HepG2 (cell line): ENCODE measurements around the gene SLC5A12. TPM values are rescaled to one million over a fixed set of nuclear protein-coding genes. Genes with fewer than 3 reads are reported as not detected.

Source experiments
- ATAC-seq: fragments of 200-7000 bp; cut with Tn5 transposase; 3 replicates; pipeline ENCODE4 v1.9.1; 2020; ENCODE audit warnings: mild to moderate bottlenecking, moderate library complexity
- BruUV-seq: library from RNA; stranded (reverse); fragments of 400-500 nt; replicated peaks from 2 replicates; lab custom pipeline; 2021; lab: Mats Ljungman, UMichigan
- CTCF ChIA-PET: fragments of 300-600 bp; formaldehyde crosslinking; extraction: SDS; loops from one replicate; lab custom pipeline; 2021; ENCODE audit warnings: low total read pairs, inconsistent platforms, low intra/inter-chr PET ratio; lab: Yijun Ruan, JAX
- POLR2A ChIA-PET: fragments of 350-600 bp; sonication (Branson Sonifier 250); formaldehyde crosslinking; loops from one replicate; lab custom pipeline; 2020; ENCODE audit warnings: antibody characterized with exemption, inconsistent platforms; lab: Yijun Ruan, JAX
- DNase-seq: peaks from one replicate; pipeline ENCODE4 v3.0.0-alpha.2; 2015; ENCODE audit warnings: low spot score
- FAIRE-seq: peaks from 3 replicates; lab custom pipeline; 2011; peaks lifted over from hg19 to GRCh38; lab: Jason Lieb, UNC
- H2AFZ ChIP-seq: one replicate; pipeline ENCODE4 v1.6.1; 2011; ENCODE audit warnings: low read length, inconsistent platforms
- H3K27ac ChIP-seq: fragments of 300-600 bp; 3 replicates; pipeline ENCODE4 v1.8.0; 2011; ENCODE audit warnings: mixed run types, mild to moderate bottlenecking, mixed read lengths, low read length, inconsistent platforms; ENCODE audit not compliant: insufficient read depth; ENCODE audit errors: extremely low read length
- H3K27me3 ChIP-seq, 2 experiments: fragments of 200-600 bp in 1 of 2; 2 replicates in 1 of 2; 3 replicates in 1 of 2; pipeline versions ENCODE4 v1.6.0 to v1.8.0; 2011; ENCODE audit warnings: low read length in 2 of 2, mild to moderate bottlenecking in 2 of 2, moderate library complexity in 2 of 2, inconsistent platforms in 1 of 2; ENCODE audit not compliant: insufficient read depth in 2 of 2, control insufficient read depth in 1 of 2
- H3K36me3 ChIP-seq, 2 experiments: fragments of 200-600 bp in 1 of 2; replicated peaks in 1 of 2; 2 replicates in 1 of 2; 3 replicates in 1 of 2; pipeline versions ENCODE4 v1.5.1 to v1.8.0; 2011; ENCODE audit warnings: low read length in 2 of 2, inconsistent platforms in 1 of 2; ENCODE audit not compliant: insufficient read depth in 2 of 2, control insufficient read depth in 1 of 2
- H3K4me1 ChIP-seq: 2 replicates; pipeline ENCODE4 v1.5.1; 2012; ENCODE audit warnings: low read length, inconsistent platforms; ENCODE audit not compliant: insufficient read depth
- H3K4me2 ChIP-seq: 2 replicates; pipeline ENCODE4 v1.6.0; 2011; ENCODE audit warnings: low read depth, low read length, inconsistent platforms
- H3K4me3 ChIP-seq, 3 experiments: fragments of 200-600 bp in 1 of 3; sonication (generic), shearing (Covaris generic) in 1 of 3; replicated peaks in 1 of 3; 2 replicates each; pipeline ENCODE4 v1.5.1; 2011 to 2016; ENCODE audit warnings: low read length in 3 of 3, inconsistent platforms in 2 of 3, low read depth in 2 of 3, mild to moderate bottlenecking in 2 of 3, control low read depth in 1 of 3, mixed read lengths in 1 of 3; ENCODE audit not compliant: insufficient read depth in 1 of 3
- H3K79me2 ChIP-seq: one replicate; pipeline ENCODE4 v1.6.1; 2011; ENCODE audit warnings: low read length, inconsistent platforms; ENCODE audit not compliant: insufficient read depth
- H3K9ac ChIP-seq: 2 replicates; pipeline ENCODE4 v1.6.0; 2011; ENCODE audit warnings: mild to moderate bottlenecking, low read depth, low read length, inconsistent platforms; ENCODE audit not compliant: insufficient read depth
- H3K9me3 ChIP-seq: 2 replicates; pipeline ENCODE4 v1.5.1; 2012; ENCODE audit warnings: mild to moderate bottlenecking, low read length
- H4K20me1 ChIP-seq: 2 replicates; pipeline ENCODE4 v1.6.0; 2011; ENCODE audit warnings: inconsistent platforms, mild to moderate bottlenecking, low read length, moderate library complexity; ENCODE audit not compliant: insufficient read depth
- ATF5 ChIP-seq: sonication (generic); formaldehyde crosslinking; IDR thresholded peaks from 2 replicates; pipeline ENCODE4 v1.4.0; 2020; ENCODE audit warnings: mild to moderate bottlenecking, low read depth, missing genetic modification reagents
- CC2D1A ChIP-seq: sonication (generic); formaldehyde crosslinking; IDR thresholded peaks from 2 replicates; pipeline ENCODE4 v1.8.1; 2023; ENCODE audit warnings: mild to moderate bottlenecking, missing genetic modification reagents
- CEBPB ChIP-seq: IDR thresholded peaks from 2 replicates; pipeline ENCODE4 v1.6.1; 2011; ENCODE audit warnings: low read depth, low read length, improper control_type of control experiment, borderline replicate concordance
- GATA4 ChIP-seq: sonication (generic); IDR thresholded peaks from 2 replicates; pipeline ENCODE4 v1.6.1; 2016; ENCODE audit warnings: antibody characterized with exemption, low read depth, borderline replicate concordance
- HNF4G ChIP-seq, 2 experiments: sonication (generic) in 1 of 2; formaldehyde crosslinking in 1 of 2; IDR thresholded peaks; 2 replicates each; pipeline versions ENCODE4 v1.4.0 to v1.6.1; 2011 to 2020; ENCODE audit warnings: borderline replicate concordance in 2 of 2, low read depth in 2 of 2, mild to moderate bottlenecking in 2 of 2, low read length in 1 of 2, missing genetic modification reagents in 1 of 2, moderate library complexity in 1 of 2
- HNRNPK ChIP-seq: fragments of 200-400 bp; formaldehyde crosslinking; IDR thresholded peaks from 2 replicates; pipeline ENCODE4 v1.6.1; 2018; ENCODE audit warnings: low read length, low read depth, moderate library complexity, mild to moderate bottlenecking; ENCODE audit not compliant: poor library complexity, severe bottlenecking
- ZFP90 ChIP-seq: sonication (generic); formaldehyde crosslinking; IDR thresholded peaks from 2 replicates; pipeline ENCODE4 v1.8.0; 2022; ENCODE audit warnings: missing genetic modification reagents, mild to moderate bottlenecking, inconsistent platforms, borderline replicate concordance
- ZNF143 ChIP-seq: sonication (generic); formaldehyde crosslinking; IDR thresholded peaks from 2 replicates; pipeline ENCODE4 v1.4.0; 2020; ENCODE audit warnings: missing genetic modification reagents
- ZNF619 ChIP-seq: sonication (generic); formaldehyde crosslinking; IDR thresholded peaks from 2 replicates; pipeline ENCODE4 v1.4.0; 2020; ENCODE audit warnings: mild to moderate bottlenecking, missing genetic modification reagents
- ZNF724P ChIP-seq: sonication (generic); formaldehyde crosslinking; IDR thresholded peaks from 2 replicates; pipeline ENCODE4 v1.8.0; 2022; ENCODE audit warnings: missing genetic modification reagents, borderline replicate concordance
- ZNF773 ChIP-seq: sonication (generic); formaldehyde crosslinking; IDR thresholded peaks from 2 replicates; pipeline ENCODE4 v1.4.0; 2020; ENCODE audit warnings: missing genetic modification reagents, borderline replicate concordance
- ZNF839 ChIP-seq: sonication (generic); formaldehyde crosslinking; IDR thresholded peaks from 2 replicates; pipeline ENCODE4 v1.4.0; 2020; ENCODE audit warnings: missing genetic modification reagents, mild to moderate bottlenecking, borderline replicate concordance
- WGBS: methylation state at CpG from one replicate; pipeline ENCODE4 v1.1.6; 2017; ENCODE audit warnings: low lambda C conversion rate; 5-methylcytosine and 5-hydroxymethylcytosine counted together
- in situ Hi-C: cut with HindIII; loops from 2 replicates; pipeline ENCODE4 v1.10.0; 2017; ENCODE audit warnings: low pct_unique_long_range_greater_than_20kb; ENCODE audit not compliant: extremely low pct_ligation_motif_present
- intact Hi-C: fragments of 100-400 bp; cut with micrococcal nuclease; formaldehyde crosslinking; loops from one replicate; pipeline ENCODE4 v1.10.0; 2022; ENCODE audit not compliant: unreplicated experiment
- polyA plus RNA-seq, 8 experiments: library from polyadenylated mRNA; depleted of rRNA in 3 of 8; stranded (reverse) in 7 of 8; unstranded in 1 of 8; fragments of >200 nt; fragmentation: Illumina TruSeq in 4 of 8; extraction: Trizol in 4 of 8; gene quantifications; 2 replicates each; pipeline versions ENCODE4 v1.2.1 to v1.2.3, GENCODE V29; 2011 to 2016; ENCODE audit warnings: low read depth in 4 of 8, missing spikeins in 1 of 8, mixed read lengths in 1 of 8; ENCODE audit not compliant: insufficient read depth in 1 of 8
- total RNA-seq, 5 experiments: library from RNA; depleted of rRNA; stranded (reverse); fragments of >200 nt; fragmentation: Illumina TruSeq; extraction: Trizol; gene quantifications; 2 replicates each; pipeline ENCODE4 v1.2.3, GENCODE V29; 2016; ENCODE audit warnings: low read depth in 1 of 5

SLC5A12 gene
- total and polyA plus RNA-seq, 2 of the 13 experiments (the other 11 are each of a cell fraction or from before 2014, with no cell fraction given): not detected

- TF ChIP-seq ZNF619 (CRISPR knock-in tag) (no peak), ZFP90 (CRISPR knock-in tag) (no peak), ZNF143 (CRISPR knock-in tag) (no peak), HNRNPK (no peak), ZNF724P (CRISPR knock-in tag) (no peak), GATA4 (no peak), ZNF773 (CRISPR knock-in tag) (no peak), CEBPB (no peak), CC2D1A (CRISPR knock-in tag) (no peak), ATF5 (no peak), HNF4G (IDR thresholded peaks at IDR 0.05; ENCODE audit: borderline replicate concordance, low read depth, low read length) (no peak), HNF4G (CRISPR knock-in tag; IDR thresholded peaks at IDR 0.05; ENCODE audit: borderline replicate concordance, low read depth) (no peak), ZNF839 (CRISPR knock-in tag) (no peak)
- TF ChIP-seq, all 625 proteins: peak for 0
- Histone ChIP-seq H3K4me1 (no peaks in the 10 kb centered on the region), H3K9me3 (no peaks in the 10 kb centered on the region), H2AFZ (no peak overlapping the region), H3K79me2 (no peaks in the 10 kb centered on the region), H3K36me3 (no peaks in the 10 kb centered on the region), H3K27ac (no peak overlapping the region), H3K4me2 (no peak overlapping the region), H3K4me3 (no peak overlapping the region), H3K9ac (no peak overlapping the region), H3K27me3 (no peaks in the 10 kb centered on the region), H4K20me1 (no peaks in the 10 kb centered on the region)
- ChIA-PET POLR2A (no interaction called here), CTCF (no interaction called here)
- intact Hi-C loops (no loop called here), in situ Hi-C loops (no loop called here)
- no peak for DNase-seq
- WGBS: 2% methylated on average over 1 of the region's 1 CpG
- no peak for ATAC-seq
- no peak for FAIRE-seq
- no TSS peak for BruUV-seq
These were observed 15.7 kb downstream of the SLC5A12 start for GRCh38 chr11:26706181-26706580.
